HepG2 (cell line): ENCODE results near the gene ST3GAL5. TPM values are rescaled to one million over a fixed set of nuclear protein-coding genes. Genes with fewer than 3 reads are reported as not detected.

ENCODE experiments used
- ARID2 ChIP-seq: sonication (generic); formaldehyde crosslinking; IDR thresholded peaks from 2 replicates; pipeline ENCODE4 v1.8.1; 2022; ENCODE audit warnings: mild to moderate bottlenecking, missing genetic modification reagents, borderline replicate concordance
- ATAD3A ChIP-seq: sonication (generic); formaldehyde crosslinking; IDR thresholded peaks from 2 replicates; pipeline ENCODE4 v1.4.0; 2020; ENCODE audit warnings: missing genetic modification reagents
- CEBPG ChIP-seq: IDR thresholded peaks from 2 replicates; pipeline ENCODE4 v1.6.1; 2016
- ERF ChIP-seq: IDR thresholded peaks from 2 replicates; pipeline ENCODE4 v1.6.1; 2018; ENCODE audit warnings: missing biosample characterization, missing genetic modification reagents
- HDAC1 ChIP-seq: sonication (generic); formaldehyde crosslinking; IDR thresholded peaks from 2 replicates; pipeline ENCODE4 v1.5.1; 2020; ENCODE audit warnings: mild to moderate bottlenecking, missing genetic modification reagents
- HNF4G ChIP-seq, 2 experiments: sonication (generic) in 1 of 2; formaldehyde crosslinking in 1 of 2; IDR thresholded peaks; 2 replicates each; pipeline versions ENCODE4 v1.4.0 to v1.6.1; 2011 to 2020; ENCODE audit warnings: borderline replicate concordance in 2 of 2, low read depth in 2 of 2, mild to moderate bottlenecking in 2 of 2, low read length in 1 of 2, missing genetic modification reagents in 1 of 2, moderate library complexity in 1 of 2
- HOXD1 ChIP-seq: sonication (generic); formaldehyde crosslinking; IDR thresholded peaks from 2 replicates; pipeline ENCODE4 v1.5.0; 2020; ENCODE audit warnings: missing genetic modification reagents
- KMT2A ChIP-seq: sonication (generic); formaldehyde crosslinking; IDR thresholded peaks from 2 replicates; pipeline ENCODE4 v1.4.0; 2020; ENCODE audit warnings: missing genetic modification reagents
- PPARG ChIP-seq: conservative IDR thresholded peaks from 2 replicates; pipeline ENCODE4 v1.6.1; 2016; ENCODE audit warnings: missing biosample characterization, missing genetic modification reagents
- SMARCC2 ChIP-seq: fragments of 450-650 bp; IDR thresholded peaks from 2 replicates; pipeline ENCODE4 v1.6.1; 2017; ENCODE audit warnings: antibody characterized with exemption, mild to moderate bottlenecking
- SNAPC2 ChIP-seq: sonication (generic); formaldehyde crosslinking; IDR thresholded peaks from 2 replicates; pipeline ENCODE4 v1.8.1; 2022; ENCODE audit warnings: mild to moderate bottlenecking, missing genetic modification reagents
- ZNF563 ChIP-seq: sonication (generic); formaldehyde crosslinking; IDR thresholded peaks from 2 replicates; pipeline ENCODE4 v1.8.0; 2022; ENCODE audit warnings: mild to moderate bottlenecking, moderate library complexity, missing genetic modification reagents
- ZNF674 ChIP-seq: sonication (generic); formaldehyde crosslinking; IDR thresholded peaks from 2 replicates; pipeline ENCODE4 v1.5.0; 2020; ENCODE audit warnings: low read depth, mild to moderate bottlenecking, missing genetic modification reagents
- ZNF75D ChIP-seq: sonication (generic); formaldehyde crosslinking; IDR thresholded peaks from 2 replicates; pipeline ENCODE4 v1.8.1; 2023; ENCODE audit warnings: missing genetic modification reagents, mild to moderate bottlenecking, borderline replicate concordance
- polyA plus RNA-seq, 8 experiments: library from polyadenylated mRNA; depleted of rRNA in 3 of 8; stranded (reverse) in 7 of 8; unstranded in 1 of 8; fragments of >200 nt; fragmentation: Illumina TruSeq in 4 of 8; extraction: Trizol in 4 of 8; gene quantifications; 2 replicates each; pipeline versions ENCODE4 v1.2.1 to v1.2.3, GENCODE V29; 2011 to 2016; ENCODE audit warnings: low read depth in 4 of 8, missing spikeins in 1 of 8, mixed read lengths in 1 of 8; ENCODE audit not compliant: insufficient read depth in 1 of 8
- total RNA-seq, 5 experiments: library from RNA; depleted of rRNA; stranded (reverse); fragments of >200 nt; fragmentation: Illumina TruSeq; extraction: Trizol; gene quantifications; 2 replicates each; pipeline ENCODE4 v1.2.3, GENCODE V29; 2016; ENCODE audit warnings: low read depth in 1 of 5
- TF ChIP-seq, protein P1 (sequence below): sonication (generic); formaldehyde crosslinking; IDR thresholded peaks from 2 replicates; pipeline ENCODE4 v1.5.0; 2020; ENCODE audit warnings: mild to moderate bottlenecking, low read depth, missing genetic modification reagents, borderline replicate concordance
- TF ChIP-seq, protein P2 (sequence below): IDR thresholded peaks from 2 replicates; pipeline ENCODE4 v1.6.1; 2012; ENCODE audit warnings: inconsistent platforms
- TF ChIP-seq, protein P3 (sequence below): sonication (generic); formaldehyde crosslinking; IDR thresholded peaks from 2 replicates; pipeline ENCODE4 v1.8.1; 2022; ENCODE audit warnings: mild to moderate bottlenecking, missing genetic modification reagents
- TF ChIP-seq, protein P4 (sequence below): sonication (generic); formaldehyde crosslinking; IDR thresholded peaks from 2 replicates; pipeline ENCODE4 v1.5.0; 2020; ENCODE audit warnings: mild to moderate bottlenecking, missing genetic modification reagents, borderline replicate concordance
- TF ChIP-seq, protein P5 (sequence below): sonication (generic); formaldehyde crosslinking; conservative IDR thresholded peaks from 2 replicates; pipeline ENCODE4 v1.4.0; 2020; ENCODE audit warnings: missing genetic modification reagents
- TF ChIP-seq, protein P6 (sequence below): sonication (generic); formaldehyde crosslinking; conservative IDR thresholded peaks from 2 replicates; pipeline ENCODE4 v1.4.0; 2020; ENCODE audit warnings: missing genetic modification reagents

Gene ST3GAL5
- total and polyA plus RNA-seq, 2 of the 13 experiments (the other 11 are each of a cell fraction or from before 2014, with no cell fraction given) = 1.3 to 2.0 TPM

DNA sequence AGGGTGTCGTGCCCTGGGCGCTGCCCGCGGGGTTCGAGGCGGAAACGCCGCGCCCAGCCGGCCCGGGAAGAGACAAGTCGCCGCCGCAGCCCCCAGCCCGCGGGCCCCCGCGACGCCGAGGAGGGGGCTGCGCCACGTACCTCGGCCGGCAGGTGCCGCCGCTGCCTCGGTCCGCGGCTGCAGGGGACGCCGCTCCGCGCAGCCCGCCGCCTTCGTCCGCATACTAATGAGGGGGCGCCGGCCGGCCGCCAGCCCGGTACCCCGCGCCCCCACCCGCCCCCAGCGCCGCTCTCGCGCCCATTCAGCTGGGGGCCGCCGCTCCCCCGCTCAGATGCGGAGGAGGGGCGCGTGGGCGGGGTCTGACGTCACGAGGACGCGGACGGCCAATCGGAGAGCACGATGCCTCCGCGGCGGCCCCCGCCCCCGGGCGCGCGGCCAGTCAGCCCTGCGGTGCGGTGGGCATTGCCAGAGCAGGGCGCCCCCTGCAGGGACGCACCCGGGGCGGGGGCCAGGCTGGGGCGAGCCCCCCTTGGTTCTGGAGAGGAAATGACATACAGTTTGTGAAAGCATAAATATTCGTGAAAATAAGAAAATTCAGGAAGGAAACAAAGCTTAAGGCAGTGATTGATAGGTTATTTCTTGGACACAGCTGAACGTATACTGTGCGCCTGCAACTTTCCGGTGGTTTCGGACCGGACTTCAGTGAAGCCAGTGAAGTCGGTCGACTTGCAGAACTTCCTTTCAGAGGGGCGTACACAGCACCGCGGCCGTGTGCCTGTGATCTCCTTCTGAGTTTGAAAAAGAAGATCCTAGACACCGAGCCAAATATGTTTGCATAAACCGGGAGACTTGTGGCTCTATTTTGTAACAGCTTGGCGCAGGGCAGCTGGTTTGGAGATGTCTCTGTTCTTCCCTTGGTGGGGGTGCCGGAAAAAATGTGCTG lies at the start of gene ST3GAL5 (continued):
- TF ChIP-seq, protein P1, sequence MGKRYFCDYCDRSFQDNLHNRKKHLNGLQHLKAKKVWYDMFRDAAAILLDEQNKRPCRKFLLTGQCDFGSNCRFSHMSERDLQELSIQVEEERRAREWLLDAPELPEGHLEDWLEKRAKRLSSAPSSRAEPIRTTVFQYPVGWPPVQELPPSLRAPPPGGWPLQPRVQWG = no peak
- TF ChIP-seq, protein P2, sequence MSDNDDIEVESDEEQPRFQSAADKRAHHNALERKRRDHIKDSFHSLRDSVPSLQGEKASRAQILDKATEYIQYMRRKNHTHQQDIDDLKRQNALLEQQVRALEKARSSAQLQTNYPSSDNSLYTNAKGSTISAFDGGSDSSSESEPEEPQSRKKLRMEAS = peak; percentile 65; the same call in 1 of the 2 replicates
- TF ChIP-seq, protein P3, sequence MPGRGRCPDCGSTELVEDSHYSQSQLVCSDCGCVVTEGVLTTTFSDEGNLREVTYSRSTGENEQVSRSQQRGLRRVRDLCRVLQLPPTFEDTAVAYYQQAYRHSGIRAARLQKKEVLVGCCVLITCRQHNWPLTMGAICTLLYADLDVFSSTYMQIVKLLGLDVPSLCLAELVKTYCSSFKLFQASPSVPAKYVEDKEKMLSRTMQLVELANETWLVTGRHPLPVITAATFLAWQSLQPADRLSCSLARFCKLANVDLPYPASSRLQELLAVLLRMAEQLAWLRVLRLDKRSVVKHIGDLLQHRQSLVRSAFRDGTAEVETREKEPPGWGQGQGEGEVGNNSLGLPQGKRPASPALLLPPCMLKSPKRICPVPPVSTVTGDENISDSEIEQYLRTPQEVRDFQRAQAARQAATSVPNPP = 0 out of 2 replicates have a peak, but pooled peaks have one; percentile 44
- TF ChIP-seq ZNF563 (CRISPR knock-in tag) (0 out of 2 replicates have a peak, but pooled peaks have one; percentile 16), ZNF674 (no peak), PPARG (CRISPR knock-in tag) (peak; percentile 30; the same call in 1 of the 2 replicates), CEBPG (CRISPR knock-in tag) (0 out of 2 replicates have a peak, but pooled peaks have one; percentile 15), SMARCC2 (no peak), HOXD1 (0 out of 2 replicates have a peak, but pooled peaks have one; percentile 41), HNF4G (IDR thresholded peaks at IDR 0.05; ENCODE audit: borderline replicate concordance, low read depth, low read length) (peak; percentile 9; the same call in 1 of the 2 replicates), HNF4G (CRISPR knock-in tag; IDR thresholded peaks at IDR 0.05; ENCODE audit: borderline replicate concordance, low read depth) (no peak), ATAD3A (CRISPR knock-in tag) (no peak), HDAC1 (CRISPR knock-in tag) (peak; percentile 78), SNAPC2 (CRISPR knock-in tag) (no peak), ERF (CRISPR knock-in tag) (peak; percentile 77), KMT2A (CRISPR knock-in tag) (peak; percentile 65), ARID2 (CRISPR knock-in tag) (no peak), ZNF75D (CRISPR knock-in tag) (no peak)
- TF ChIP-seq, protein P4, sequence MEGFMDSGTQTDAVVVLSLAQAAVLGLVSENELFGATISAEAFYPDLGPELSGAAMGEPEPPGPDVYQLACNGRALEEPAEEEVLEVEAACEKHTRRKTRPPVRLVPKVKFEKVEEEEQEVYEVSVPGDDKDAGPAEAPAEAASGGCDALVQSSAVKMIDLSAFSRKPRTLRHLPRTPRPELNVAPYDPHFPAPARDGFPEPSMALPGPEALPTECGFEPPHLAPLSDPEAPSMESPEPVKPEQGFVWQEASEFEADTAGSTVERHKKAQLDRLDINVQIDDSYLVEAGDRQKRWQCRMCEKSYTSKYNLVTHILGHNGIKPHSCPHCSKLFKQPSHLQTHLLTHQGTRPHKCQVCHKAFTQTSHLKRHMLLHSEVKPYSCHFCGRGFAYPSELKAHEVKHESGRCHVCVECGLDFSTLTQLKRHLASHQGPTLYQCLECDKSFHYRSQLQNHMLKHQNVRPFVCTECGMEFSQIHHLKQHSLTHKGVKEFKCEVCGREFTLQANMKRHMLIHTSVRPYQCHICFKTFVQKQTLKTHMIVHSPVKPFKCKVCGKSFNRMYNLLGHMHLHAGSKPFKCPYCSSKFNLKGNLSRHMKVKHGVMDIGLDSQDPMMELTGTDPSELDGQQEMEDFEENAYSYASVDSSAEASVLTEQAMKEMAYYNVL (CRISPR knock-in tag) = peak; percentile 71; the same call in 1 of the 2 replicates
- TF ChIP-seq, protein P5, sequence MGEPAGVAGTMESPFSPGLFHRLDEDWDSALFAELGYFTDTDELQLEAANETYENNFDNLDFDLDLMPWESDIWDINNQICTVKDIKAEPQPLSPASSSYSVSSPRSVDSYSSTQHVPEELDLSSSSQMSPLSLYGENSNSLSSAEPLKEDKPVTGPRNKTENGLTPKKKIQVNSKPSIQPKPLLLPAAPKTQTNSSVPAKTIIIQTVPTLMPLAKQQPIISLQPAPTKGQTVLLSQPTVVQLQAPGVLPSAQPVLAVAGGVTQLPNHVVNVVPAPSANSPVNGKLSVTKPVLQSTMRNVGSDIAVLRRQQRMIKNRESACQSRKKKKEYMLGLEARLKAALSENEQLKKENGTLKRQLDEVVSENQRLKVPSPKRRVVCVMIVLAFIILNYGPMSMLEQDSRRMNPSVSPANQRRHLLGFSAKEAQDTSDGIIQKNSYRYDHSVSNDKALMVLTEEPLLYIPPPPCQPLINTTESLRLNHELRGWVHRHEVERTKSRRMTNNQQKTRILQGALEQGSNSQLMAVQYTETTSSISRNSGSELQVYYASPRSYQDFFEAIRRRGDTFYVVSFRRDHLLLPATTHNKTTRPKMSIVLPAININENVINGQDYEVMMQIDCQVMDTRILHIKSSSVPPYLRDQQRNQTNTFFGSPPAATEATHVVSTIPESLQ (CRISPR knock-in tag) = no peak; the same call in 1 of the 2 replicates
- TF ChIP-seq, protein P6, sequence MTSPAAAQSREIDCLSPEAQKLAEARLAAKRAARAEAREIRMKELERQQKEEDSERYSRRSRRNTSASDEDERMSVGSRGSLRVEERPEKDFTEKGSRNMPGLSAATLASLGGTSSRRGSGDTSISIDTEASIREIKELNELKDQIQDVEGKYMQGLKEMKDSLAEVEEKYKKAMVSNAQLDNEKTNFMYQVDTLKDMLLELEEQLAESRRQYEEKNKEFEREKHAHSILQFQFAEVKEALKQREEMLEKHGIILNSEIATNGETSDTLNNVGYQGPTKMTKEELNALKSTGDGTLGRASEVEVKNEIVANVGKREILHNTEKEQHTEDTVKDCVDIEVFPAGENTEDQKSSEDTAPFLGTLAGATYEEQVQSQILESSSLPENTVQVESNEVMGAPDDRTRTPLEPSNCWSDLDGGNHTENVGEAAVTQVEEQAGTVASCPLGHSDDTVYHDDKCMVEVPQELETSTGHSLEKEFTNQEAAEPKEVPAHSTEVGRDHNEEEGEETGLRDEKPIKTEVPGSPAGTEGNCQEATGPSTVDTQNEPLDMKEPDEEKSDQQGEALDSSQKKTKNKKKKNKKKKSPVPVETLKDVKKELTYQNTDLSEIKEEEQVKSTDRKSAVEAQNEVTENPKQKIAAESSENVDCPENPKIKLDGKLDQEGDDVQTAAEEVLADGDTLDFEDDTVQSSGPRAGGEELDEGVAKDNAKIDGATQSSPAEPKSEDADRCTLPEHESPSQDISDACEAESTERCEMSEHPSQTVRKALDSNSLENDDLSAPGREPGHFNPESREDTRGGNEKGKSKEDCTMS (CRISPR knock-in tag) = no peak
